H1 (cell line): ENCODE results near the gene OR5F1. TPM values are rescaled to one million over a fixed set of nuclear protein-coding genes. Genes with fewer than 3 reads are reported as not detected.

Source experiments
- BCL11A ChIP-seq, 2 experiments: IDR thresholded peaks; one replicate each; pipeline ENCODE4 v1.6.1; 2011; ENCODE audit warnings: low read depth in 2 of 2, low read length in 2 of 2, mild to moderate bottlenecking in 2 of 2
- CBX5 ChIP-seq: fragments of 300-800, 300-1000 bp; sonication (generic); IDR thresholded peaks from 2 replicates; pipeline ENCODE4 v1.7.1; 2016; ENCODE audit warnings: antibody characterized with exemption, low read length, low read depth
- CHD2 ChIP-seq: IDR thresholded peaks from 2 replicates; pipeline ENCODE4 v1.6.1; 2012; ENCODE audit warnings: low read length, improper control_type of control experiment
- CREB1 ChIP-seq: IDR thresholded peaks from 2 replicates; pipeline ENCODE4 v1.6.1; 2012; ENCODE audit warnings: inconsistent platforms
- EGR1 ChIP-seq: IDR thresholded peaks from 2 replicates; pipeline ENCODE4 v1.6.1; 2011; ENCODE audit warnings: low read depth, low read length, borderline replicate concordance
- RXRA ChIP-seq: IDR thresholded peaks from 2 replicates; pipeline ENCODE4 v1.6.1; 2011; ENCODE audit warnings: low read depth, mild to moderate bottlenecking, low read length, moderate library complexity; ENCODE audit not compliant: insufficient read depth
- SP1 ChIP-seq: IDR thresholded peaks from 2 replicates; pipeline ENCODE4 v1.6.1; 2011; ENCODE audit warnings: low read depth, low read length
- TAF7 ChIP-seq: optimal IDR thresholded peaks from 2 replicates; pipeline ENCODE3; 2011; ENCODE audit warnings: low read depth, mild to moderate bottlenecking, inconsistent platforms, low read length, moderate library complexity, borderline replicate concordance
- TCF12 ChIP-seq: IDR thresholded peaks from 2 replicates; pipeline ENCODE4 v1.6.1; 2011; ENCODE audit warnings: low read depth, mild to moderate bottlenecking, low read length
- polyA plus RNA-seq, 7 experiments: library from polyadenylated mRNA; depleted of rRNA in 3 of 7; stranded (reverse) in 5 of 7; unstranded in 2 of 7; fragments of >200 nt in 5 of 7; fragments of 200-250 nt in 2 of 7; gene quantifications; 1 replicate in 5 of 7; 2 replicates in 1 of 7; 4 replicates in 1 of 7; pipeline versions ENCODE4 v1.2.1 to v1.2.3, GENCODE V29; 2011 to 2013; ENCODE audit warnings: missing spikeins in 2 of 7, mixed read lengths in 2 of 7
- total RNA-seq: library from RNA; stranded (reverse); fragmentation: NEBNext Ultra II Directional; extraction: Animal tissue kit (Norgen Biotek cat#: 25700); gene quantifications from 2 replicates; pipeline ENCODE4 v1.2.1, GENCODE V29; 2021

Gene OR5F1
- total and polyA plus RNA-seq, 2 of the 8 experiments (the other 6 are each of a cell fraction or from before 2014, with no cell fraction given), result not detected

DNA sequence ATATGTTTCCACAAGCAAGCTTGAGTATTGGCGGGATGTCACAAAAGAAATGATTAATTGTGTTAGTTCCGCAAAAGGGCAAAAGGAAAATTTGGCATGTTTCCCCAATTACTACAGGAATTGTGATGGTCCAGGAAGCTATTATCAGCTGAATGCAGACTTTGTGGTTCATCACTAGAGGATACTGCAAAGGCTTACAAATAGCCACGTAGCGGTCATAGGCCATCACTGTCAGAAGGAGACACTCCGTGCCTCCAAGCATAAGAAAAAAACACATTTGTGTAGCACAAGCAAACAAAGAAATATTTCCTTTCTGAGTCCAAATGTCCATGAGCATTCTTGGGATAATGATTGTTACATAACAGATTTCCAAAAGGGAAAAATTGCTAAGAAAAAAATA lies 26.5 kb downstream of the OR5F1 start (continued):
- no peak for TF ChIP-seq CREB1
- TF ChIP-seq BCL11A (IDR thresholded peaks at IDR 0.05; ENCODE audit: low read depth in 2 of 2, low read length in 2 of 2), result no peak
- no peak for TF ChIP-seq SP1
- TF ChIP-seq RXRA, result no peak
- no peak for TF ChIP-seq CHD2
- no peak for TF ChIP-seq EGR1
- no peak for TF ChIP-seq TCF12
- TF ChIP-seq CBX5, result no peak
- TF ChIP-seq TAF7, result no peak
